Measurements from ENCODE around the gene COL4A1. TPM values are rescaled to one million over a fixed set of nuclear protein-coding genes. Genes with fewer than 3 reads are reported as not detected.

COL4A1 gene
- total RNA-seq, 1 experiment from 2014 or later, result 0.10 TPM

GRCh38 chr13:110166598-110166997 lies 140.4 kb downstream of the COL4A1 start:
- DNase-seq (ENCODE audit: low spot score), result no peak

- no peak for DNase-seq (ENCODE audit: low spot score)
Measured at GRCh38 chr13:110164706-110165105, 142.3 kb downstream of the COL4A1 start.

GRCh38 chr13:110162866-110163658 lies 143.9 kb downstream of the COL4A1 start:
- no peak for DNase-seq (ENCODE audit: low spot score)

- DNase-seq (ENCODE audit: low spot score), result no peak
Measured at GRCh38 chr13:110162053-110162452, 144.9 kb downstream of the COL4A1 start.

GRCh38 chr13:110161112-110161882 lies 145.7 kb downstream of the COL4A1 start:
- DNase-seq (ENCODE audit: low spot score), result no peak

GRCh38 chr13:110158226-110158625 lies 148.7 kb downstream of the COL4A1 start:
- no peak for DNase-seq (ENCODE audit: low spot score)

GRCh38 chr13:110157718-110158117 lies 149.2 kb downstream of the COL4A1 start:
- peak; percentile 65 for DNase-seq (ENCODE audit: low spot score)

GRCh38 chr13:110156301-110157049 lies 150.5 kb downstream of the COL4A1 start:
- DNase-seq (ENCODE audit: low spot score), result no peak

GRCh38 chr13:110155072-110155471 lies 151.9 kb downstream of the COL4A1 start:
- DNase-seq (ENCODE audit: low spot score), result no peak

- no peak for DNase-seq (ENCODE audit: low spot score)
Measured at GRCh38 chr13:110154410-110154933, 152.5 kb downstream of the COL4A1 start.

- DNase-seq (ENCODE audit: low spot score), result no peak
Measured at GRCh38 chr13:110152351-110152750, 154.6 kb downstream of the COL4A1 start.

GRCh38 chr13:110151462-110151861 lies 155.5 kb downstream of the COL4A1 start:
- no peak for DNase-seq (ENCODE audit: low spot score)

- DNase-seq (ENCODE audit: low spot score), result no peak
Measured at GRCh38 chr13:110150384-110151101, 156.4 kb downstream of the COL4A1 start.

- DNase-seq (ENCODE audit: low spot score), result no peak
Measured at GRCh38 chr13:110149036-110149435, 157.9 kb downstream of the COL4A1 start.

- DNase-seq (ENCODE audit: low spot score), result no peak
Measured at GRCh38 chr13:110140099-110140498, 166.9 kb downstream of the COL4A1 start.

- DNase-seq (ENCODE audit: low spot score), result no peak
Measured at GRCh38 chr13:110138700-110139036, 168.3 kb downstream of the COL4A1 start.

GRCh38 chr13:110138010-110138699 lies 168.8 kb downstream of the COL4A1 start:
- peak; percentile 87 for DNase-seq (ENCODE audit: low spot score)

GRCh38 chr13:110137680-110138009 lies 169.3 kb downstream of the COL4A1 start:
- peak; percentile 79 for DNase-seq (ENCODE audit: low spot score)

GRCh38 chr13:110136660-110137585 lies 170.0 kb downstream of the COL4A1 start:
- DNase-seq (ENCODE audit: low spot score), result no peak
